SU-DHL-6 (cell line): ENCODE data around the gene TBPL1.

Experiments
- EZH2phosphoT487 ChIP-seq: fragments of 200-600 bp; sonication (generic), shearing (Covaris generic); conservative IDR thresholded peaks from 2 replicates; pipeline ENCODE4 v1.6.1; 2018; ENCODE audit warnings: mild to moderate bottlenecking, antibody characterized with exemption, low read length, moderate library complexity, mixed read lengths
- TF ChIP-seq, protein P1 (sequence below): fragments of 200-600 bp; sonication (generic); IDR thresholded peaks from one replicate; pipeline ENCODE4 v1.5.1; 2017; ENCODE audit warnings: antibody characterized with exemption, mild to moderate bottlenecking, low read length, moderate library complexity; ENCODE audit not compliant: insufficient read depth, poor library complexity, severe bottlenecking

GRCh38 chr6:134020071-134020470 is 67.0 kb downstream of the TBPL1 start:
- TF ChIP-seq, protein P1, sequence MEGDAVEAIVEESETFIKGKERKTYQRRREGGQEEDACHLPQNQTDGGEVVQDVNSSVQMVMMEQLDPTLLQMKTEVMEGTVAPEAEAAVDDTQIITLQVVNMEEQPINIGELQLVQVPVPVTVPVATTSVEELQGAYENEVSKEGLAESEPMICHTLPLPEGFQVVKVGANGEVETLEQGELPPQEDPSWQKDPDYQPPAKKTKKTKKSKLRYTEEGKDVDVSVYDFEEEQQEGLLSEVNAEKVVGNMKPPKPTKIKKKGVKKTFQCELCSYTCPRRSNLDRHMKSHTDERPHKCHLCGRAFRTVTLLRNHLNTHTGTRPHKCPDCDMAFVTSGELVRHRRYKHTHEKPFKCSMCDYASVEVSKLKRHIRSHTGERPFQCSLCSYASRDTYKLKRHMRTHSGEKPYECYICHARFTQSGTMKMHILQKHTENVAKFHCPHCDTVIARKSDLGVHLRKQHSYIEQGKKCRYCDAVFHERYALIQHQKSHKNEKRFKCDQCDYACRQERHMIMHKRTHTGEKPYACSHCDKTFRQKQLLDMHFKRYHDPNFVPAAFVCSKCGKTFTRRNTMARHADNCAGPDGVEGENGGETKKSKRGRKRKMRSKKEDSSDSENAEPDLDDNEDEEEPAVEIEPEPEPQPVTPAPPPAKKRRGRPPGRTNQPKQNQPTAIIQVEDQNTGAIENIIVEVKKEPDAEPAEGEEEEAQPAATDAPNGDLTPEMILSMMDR: no peak
- no peak for TF ChIP-seq EZH2phosphoT487
